H4 (cell line): ENCODE results near the gene ZNF792. TPM values are rescaled to one million over a fixed set of nuclear protein-coding genes. Genes with fewer than 3 reads are reported as not detected.
"Not testable (repeated sequence)": the region's sequence is repeated elsewhere in the genome, so short reads cannot be mapped to it uniquely, and the experiment has no call there.

ENCODE experiments used
- DNase-seq: peaks from one replicate; pipeline ENCODE4 v3.0.0-alpha.2; 2015; ENCODE audit warnings: low spot score
- total RNA-seq: library from RNA; depleted of rRNA; stranded (reverse); fragments of >200 nt; shearing (Covaris generic); gene quantifications from 2 replicates; pipeline ENCODE4 v1.2.3, GENCODE V29; 2014; rRNA removed

Gene ZNF792
- total RNA-seq, 1 experiment from 2014 or later: 6.3 TPM

DNA sequence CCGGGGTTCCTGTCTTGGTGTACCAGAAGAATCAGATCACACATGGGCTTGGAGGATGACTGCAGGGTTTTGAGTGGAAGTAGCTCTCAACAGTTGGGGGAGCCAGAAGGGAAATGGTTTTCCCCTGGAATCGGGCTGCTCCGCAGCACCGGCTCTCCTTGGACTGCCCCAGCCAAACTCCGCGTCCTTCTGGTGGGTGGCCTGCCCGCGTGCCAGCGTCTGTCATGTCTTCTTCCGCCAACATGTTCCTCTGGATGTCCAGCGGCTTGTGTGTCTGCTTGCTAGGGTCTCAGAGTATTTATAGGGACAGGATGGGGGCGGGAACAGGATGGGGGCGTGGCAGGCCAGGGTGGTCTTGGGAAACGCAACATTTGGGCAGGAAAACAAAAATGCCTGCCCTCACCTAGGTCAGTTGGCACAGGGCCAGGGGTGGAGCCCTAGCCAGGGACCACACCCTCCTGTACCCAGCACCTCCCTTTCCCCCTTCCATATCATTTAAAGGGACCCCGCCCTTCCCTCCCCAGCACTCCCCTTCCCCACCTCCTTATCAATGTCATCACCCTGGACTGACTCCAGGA lies 38.7 kb downstream of the ZNF792 start:
- no peak for DNase-seq

GRCh38 chr19:34920090-34920786 lies 43.8 kb downstream of the ZNF792 start:
- not testable (repeated sequence) for DNase-seq

DNA sequence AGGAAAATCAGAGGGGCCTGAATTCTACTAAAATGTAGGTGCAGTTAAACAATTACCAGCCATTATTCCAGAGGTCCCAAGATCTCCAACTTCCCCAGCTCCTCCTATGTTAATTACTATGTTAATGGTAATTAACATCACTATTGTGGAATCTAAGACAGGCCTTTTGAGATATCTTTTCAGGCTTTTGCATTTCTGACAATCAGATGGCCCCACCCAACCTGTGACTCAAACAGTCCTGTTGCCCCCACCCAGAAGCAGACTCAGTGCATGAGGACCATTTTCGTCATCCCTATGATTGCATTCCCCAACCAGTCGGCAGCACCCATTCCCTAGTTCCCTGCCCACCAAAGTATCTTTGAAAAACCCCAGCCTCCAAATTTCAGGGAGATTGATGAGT lies 45.8 kb downstream of the ZNF792 start:
- no peak for DNase-seq

DNA sequence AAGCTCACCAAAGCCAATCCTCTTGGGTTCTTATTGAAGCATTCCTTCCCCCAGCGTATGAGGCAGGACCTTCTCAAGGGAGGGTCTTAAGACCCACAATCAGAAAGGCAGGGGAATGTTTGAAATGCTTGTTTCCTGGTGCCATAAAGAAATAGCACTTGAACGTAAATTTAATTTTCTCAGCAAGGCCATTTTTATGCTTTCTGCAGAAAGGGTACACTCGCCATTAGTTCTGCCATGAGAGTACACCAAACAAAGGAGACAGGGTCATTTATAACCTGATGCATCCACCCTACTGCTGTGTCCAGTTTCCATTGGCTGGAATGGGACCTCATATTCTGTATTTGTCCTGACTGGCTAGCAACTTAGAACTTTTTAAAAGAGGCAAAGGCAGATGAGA lies 46.9 kb downstream of the ZNF792 start:
- DNase-seq: not testable (repeated sequence)

- no peak for DNase-seq
Observed at GRCh38 chr19:34910770-34911169, 53.3 kb downstream of the ZNF792 start.

Other genes with a start within 250 kb of the ZNF792 start
- gene ZNF181, start 230.0 kb downstream of the ZNF792 start, total RNA-seq: 13.0 and 20.3 TPM in 2 replicates
- 10.8 and 22.7 TPM in 2 replicates for gene ZNF599, start 191.0 kb downstream of the ZNF792 start, total RNA-seq
- 2.8 and 3.7 TPM in 2 replicates for gene ZNF30, start 37.3 kb downstream of the ZNF792 start, total RNA-seq
- 21.3 and 22.0 TPM in 2 replicates for gene GRAMD1A, start 36.1 kb upstream of the ZNF792 start, total RNA-seq
- gene SCN1B, start 66.2 kb upstream of the ZNF792 start, total RNA-seq: 9.3 and 9.5 TPM in 2 replicates
- gene HPN, start 77.5 kb upstream of the ZNF792 start, total RNA-seq: not detected in 2 replicates
- not detected in 2 replicates for gene FXYD3, start 151.6 kb upstream of the ZNF792 start, total RNA-seq
- gene LGI4, start 170.8 kb upstream of the ZNF792 start, total RNA-seq: not detected in 2 replicates
- not detected in 2 replicates for gene FXYD1, start 174.6 kb upstream of the ZNF792 start, total RNA-seq
- gene FXYD7, start 179.0 kb upstream of the ZNF792 start, total RNA-seq: 0.14 TPM in 1 of 2 replicates, not detected in the other
- gene FXYD5, start 190.5 kb upstream of the ZNF792 start, total RNA-seq: 173 and 209 TPM in 2 replicates